RWPE2 (cell line): ENCODE data around the gene ZNF91.
"Not testable (repeated sequence)": the region's sequence is repeated elsewhere in the genome, so short reads cannot be mapped to it uniquely, and the experiment has no call there.

Experiments
- ATAC-seq: fragments of 200-7000 bp; cut with Tn5 transposase; 3 replicates; pipeline ENCODE4 v1.9.1; 2021; ENCODE audit warnings: low read depth
- DNase-seq: peaks from one replicate; pipeline ENCODE4 v3.0.0-alpha.2; 2020; ENCODE audit warnings: low spot score
- H3K27ac ChIP-seq: fragments of 450-650 bp; 2 replicates; pipeline ENCODE4 v1.5.1; 2017; ENCODE audit warnings: mild to moderate bottlenecking; ENCODE audit not compliant: poor library complexity, severe bottlenecking
- H3K27me3 ChIP-seq: fragments of 250-450 bp; sonication (Bioruptor Pico); 2 replicates; pipeline ENCODE4 v1.5.1; 2021; ENCODE audit warnings: mild to moderate bottlenecking, moderate library complexity; ENCODE audit not compliant: insufficient read depth, poor library complexity, severe bottlenecking
- H3K36me3 ChIP-seq: fragments of 250-450 bp; sonication (Bioruptor Pico); 2 replicates; pipeline ENCODE4 v1.5.1; 2020; ENCODE audit warnings: low read depth, mild to moderate bottlenecking, moderate library complexity
- H3K4me1 ChIP-seq: fragments of 250-450 bp; sonication (Bioruptor Pico); 2 replicates; pipeline ENCODE4 v1.5.1; 2021; ENCODE audit warnings: mild to moderate bottlenecking, moderate library complexity; ENCODE audit not compliant: insufficient read depth, poor library complexity, severe bottlenecking
- H3K4me3 ChIP-seq: fragments of 250-450 bp; sonication (Bioruptor Pico); 2 replicates; pipeline ENCODE4 v1.5.1; 2021; ENCODE audit warnings: mild to moderate bottlenecking, moderate library complexity; ENCODE audit not compliant: severe bottlenecking
- H3K9me3 ChIP-seq: fragments of 250-450 bp; sonication (Bioruptor Pico); 2 replicates; pipeline ENCODE4 v1.5.1; 2021; ENCODE audit warnings: mild to moderate bottlenecking, moderate library complexity; ENCODE audit not compliant: severe bottlenecking
- CTCF ChIP-seq: fragments of 450-650 bp; IDR thresholded peaks from one replicate; pipeline ENCODE4 v1.5.1; 2017; ENCODE audit warnings: mild to moderate bottlenecking, moderate library complexity; ENCODE audit not compliant: poor library complexity, severe bottlenecking

The ZNF91 gene

GRCh38 chr19:23402388-23402787 is 7.1 kb upstream of the ZNF91 start:
- H3K27ac ChIP-seq: no peak overlapping the region
- TF ChIP-seq CTCF: no peak
- ATAC-seq: no peak
- H3K4me3 ChIP-seq: no peak overlapping the region
- H3K9me3 ChIP-seq: no peaks in the 10 kb centered on the region
- DNase-seq: no peak
- no peaks in the 10 kb centered on the region for H3K4me1 ChIP-seq
- H3K27me3 ChIP-seq: no peaks in the 10 kb centered on the region
- no peaks in the 10 kb centered on the region; the same call in 1 of the 2 replicates for H3K36me3 ChIP-seq

GRCh38 chr19:23401086-23401610 is 5.9 kb upstream of the ZNF91 start:
- DNase-seq (no peak), ATAC-seq (no peak)
- Histone ChIP-seq H3K36me3 (no peaks in the 10 kb centered on the region; the same call in 1 of the 2 replicates), H3K4me3 (no peak overlapping the region), H3K27ac (no peak overlapping the region), H3K27me3 (no peaks in the 10 kb centered on the region), H3K9me3 (no peaks in the 10 kb centered on the region), H3K4me1 (no peaks in the 10 kb centered on the region)
- no peak for TF ChIP-seq CTCF

- no peaks in the 10 kb centered on the region for H3K9me3 ChIP-seq
- H3K4me1 ChIP-seq: peaks cover 3% of the 10 kb centered on the region
- H3K27me3 ChIP-seq: no peaks in the 10 kb centered on the region
- no peak for TF ChIP-seq CTCF
- DNase-seq: no peak
- ATAC-seq: no peak
- H3K27ac ChIP-seq: no peak overlapping the region
- no peak overlapping the region for H3K4me3 ChIP-seq
- H3K36me3 ChIP-seq: no peaks in the 10 kb centered on the region; the same call in 1 of the 2 replicates
These were observed 4.2 kb upstream of the ZNF91 start for GRCh38 chr19:23399443-23399842.

- not testable (repeated sequence) for ATAC-seq
- H3K4me3 ChIP-seq: peak overlapping the region; percentile 91
These were observed 449 bp upstream of the ZNF91 start for GRCh38 chr19:23395722-23396117.

GRCh38 chr19:23394511-23394910 is 760 bp downstream of the ZNF91 start:
- peak overlapping the region; percentile 91 for H3K4me3 ChIP-seq
- H3K27ac ChIP-seq: peak overlapping the region; percentile 68
- peaks cover 15% of the 10 kb centered on the region for H3K4me1 ChIP-seq
- DNase-seq (no peak), ATAC-seq (no peak)
- no peaks in the 10 kb centered on the region for H3K9me3 ChIP-seq
- TF ChIP-seq CTCF: no peak
- H3K27me3 ChIP-seq: no peaks in the 10 kb centered on the region
- peaks cover 49% of the 10 kb centered on the region for H3K36me3 ChIP-seq

More at GRCh38 chr19:23395722-23396117, 449 bp upstream of the ZNF91 start:
- H3K9me3 ChIP-seq, H3K27me3 ChIP-seq, DNase-seq: not testable (repeated sequence)
- Histone ChIP-seq H3K36me3 (peaks cover 37% of the 10 kb centered on the region), H3K27ac (peak overlapping the region; percentile 68), H3K4me1 (peaks cover 15% of the 10 kb centered on the region)
